IMR-90 (cell line): ENCODE results near the gene KRTAP3-2. TPM values are rescaled to one million over a fixed set of nuclear protein-coding genes. Genes with fewer than 3 reads are reported as not detected.

Experiments used
- ATAC-seq: fragments of 200-7000 bp; cut with Tn5 transposase; 2 replicates; pipeline ENCODE4 v1.9.1; 2020; ENCODE audit warnings: low read depth, mild to moderate bottlenecking, moderate library complexity
- BruUV-seq: library from RNA; stranded (reverse); fragments of 400-500 nt; replicated peaks from 2 replicates; lab custom pipeline; 2021; lab: Mats Ljungman, UMichigan
- CTCF ChIA-PET: fragments of 300-600 bp; formaldehyde crosslinking; extraction: SDS; loops from one replicate; lab custom pipeline; 2021; ENCODE audit warnings: antibody characterized with exemption; lab: Yijun Ruan, JAX
- POLR2A ChIA-PET: fragments of 300-600 bp; sonication (Branson Sonifier 250); formaldehyde crosslinking; loops from one replicate; lab custom pipeline; 2022; ENCODE audit warnings: antibody characterized with exemption; ENCODE audit not compliant: unreplicated experiment; lab: Charles Lee
- DNase-seq: peaks from one replicate; pipeline ENCODE4 v3.0.0; 2013
- H2AFZ ChIP-seq: replicated peaks from 2 replicates; pipeline ENCODE3; 2013; ENCODE audit warnings: low read length, mild to moderate bottlenecking; ENCODE audit not compliant: poor library complexity
- H2AK5ac ChIP-seq: 2 replicates; pipeline ENCODE4 v1.6.1; 2013; ENCODE audit warnings: low read depth, low read length, inconsistent platforms
- H2AK9ac ChIP-seq: replicated peaks from 2 replicates; pipeline ENCODE3; 2013; ENCODE audit warnings: mild to moderate bottlenecking, low read depth, low read length, moderate library complexity; ENCODE audit not compliant: poor library complexity
- H2BK120ac ChIP-seq: 2 replicates; pipeline ENCODE4 v1.6.1; 2013; ENCODE audit warnings: low read depth, low read length, inconsistent platforms
- H2BK15ac ChIP-seq: 3 replicates; pipeline ENCODE4 v1.6.1; 2013; ENCODE audit warnings: low read depth, low read length, inconsistent platforms
- H2BK20ac ChIP-seq: 2 replicates; pipeline ENCODE4 v1.6.1; 2013; ENCODE audit warnings: low read depth, mild to moderate bottlenecking, inconsistent platforms, low read length, moderate library complexity
- H2BK5ac ChIP-seq: 2 replicates; pipeline ENCODE4 v1.6.1; 2013; ENCODE audit warnings: mild to moderate bottlenecking, low read depth, low read length, inconsistent platforms; ENCODE audit not compliant: poor library complexity, severe bottlenecking
- H3K14ac ChIP-seq: replicated peaks from 2 replicates; pipeline ENCODE4 v1.6.1; 2013; ENCODE audit warnings: low read depth, low read length, inconsistent platforms
- H3K18ac ChIP-seq: 2 replicates; pipeline ENCODE4 v1.6.1; 2013; ENCODE audit warnings: low read depth, low read length, control low read depth
- H3K23ac ChIP-seq: 2 replicates; pipeline ENCODE4 v1.6.1; 2013; ENCODE audit warnings: low read depth, low read length, inconsistent platforms
- H3K27ac ChIP-seq: 2 replicates; pipeline ENCODE4 v1.5.1; 2013; ENCODE audit warnings: mild to moderate bottlenecking, control low read depth, low read length; ENCODE audit not compliant: insufficient read depth
- H3K27me3 ChIP-seq: 2 replicates; pipeline ENCODE4 v1.6.1; 2013; ENCODE audit warnings: low read length; ENCODE audit not compliant: control insufficient read depth, insufficient read depth
- H3K36me3 ChIP-seq: 2 replicates; pipeline ENCODE4 v1.6.1; 2013; ENCODE audit warnings: low read length, mixed read lengths; ENCODE audit not compliant: control insufficient read depth, insufficient read depth
- H3K4ac ChIP-seq: 2 replicates; pipeline ENCODE4 v1.6.1; 2013; ENCODE audit warnings: low read depth, low read length, inconsistent platforms
- H3K4me1 ChIP-seq: 2 replicates; pipeline ENCODE4 v1.6.1; 2013; ENCODE audit warnings: low read length, mixed read lengths; ENCODE audit not compliant: control insufficient read depth, insufficient read depth
- H3K4me2 ChIP-seq: 2 replicates; pipeline ENCODE4 v1.6.1; 2013; ENCODE audit warnings: low read depth, mild to moderate bottlenecking, control low read depth, low read length, moderate library complexity
- H3K4me3 ChIP-seq: 2 replicates; pipeline ENCODE4 v1.5.1; 2013; ENCODE audit warnings: low read depth, mild to moderate bottlenecking, control low read depth, low read length, moderate library complexity; ENCODE audit not compliant: insufficient read depth
- H3K56ac ChIP-seq: 2 replicates; pipeline ENCODE4 v1.6.1; 2013; ENCODE audit warnings: low read length, inconsistent platforms; ENCODE audit not compliant: insufficient read depth; ENCODE audit errors: extremely low read depth
- H3K79me1 ChIP-seq, 2 experiments: 2 replicates each; pipeline ENCODE4 v1.6.1; 2013; ENCODE audit warnings: low read length in 2 of 2, inconsistent platforms in 1 of 2, low read depth in 1 of 2
- H3K9ac ChIP-seq: 2 replicates; pipeline ENCODE4 v1.6.1; 2013; ENCODE audit warnings: low read depth, low read length, control low read depth
- H3K9me1 ChIP-seq: 2 replicates; pipeline ENCODE4 v1.6.1; 2013; ENCODE audit warnings: low read length, inconsistent platforms; ENCODE audit not compliant: insufficient read depth
- H3K9me3 ChIP-seq: 2 replicates; pipeline ENCODE4 v1.6.1; 2013; ENCODE audit warnings: low read length; ENCODE audit not compliant: control insufficient read depth, insufficient read depth
- H4K20me1 ChIP-seq: 2 replicates; pipeline ENCODE4 v1.6.1; 2013; ENCODE audit warnings: low read length, inconsistent platforms; ENCODE audit not compliant: insufficient read depth
- H4K5ac ChIP-seq: 2 replicates; pipeline ENCODE4 v1.6.1; 2013; ENCODE audit warnings: mild to moderate bottlenecking, low read depth, low read length, control low read depth
- H4K8ac ChIP-seq, 2 experiments: 2 replicates each; pipeline ENCODE4 v1.6.1; 2013; ENCODE audit warnings: low read depth in 2 of 2, low read length in 2 of 2, control low read depth in 1 of 2, inconsistent platforms in 1 of 2
- H4K91ac ChIP-seq: 2 replicates; pipeline ENCODE4 v1.6.1; 2013; ENCODE audit warnings: low read depth, low read length, inconsistent platforms; ENCODE audit not compliant: insufficient read depth
- ELK1 ChIP-seq: fragments of 150-350 bp; IDR thresholded peaks from 2 replicates; pipeline ENCODE4 v1.6.1; 2016; ENCODE audit warnings: low read depth, mild to moderate bottlenecking, low read length, moderate library complexity, borderline replicate concordance
- MXI1 ChIP-seq: IDR thresholded peaks from 2 replicates; pipeline ENCODE4 v1.6.1; 2012; ENCODE audit warnings: low read depth, mild to moderate bottlenecking, low read length, moderate library complexity, borderline replicate concordance
- WGBS, 2 experiments: methylation state at CpG; one replicate each; pipeline versions ENCODE4 v1.1.5 to v1.1.7; 2013; ENCODE audit warnings: missing lambda C conversion rate in 2 of 2; ENCODE audit not compliant: insufficient read length in 1 of 2; ENCODE audit errors: extremely low coverage in 2 of 2; 5-methylcytosine and 5-hydroxymethylcytosine counted together
- dilution Hi-C: fragments of 300-500 bp; cut with HindIII; formaldehyde crosslinking; loops from one replicate; pipeline ENCODE4 v1.14.3; 2018; ENCODE audit warnings: low sequenced_read_pairs; ENCODE audit not compliant: unreplicated experiment
- in situ Hi-C: fragments of 300-500 bp; cut with MboI; formaldehyde crosslinking; loops from 3 replicates; pipeline ENCODE4 v1.14.3; 2019; ENCODE audit warnings: low sequenced_read_pairs, inconsistent platforms, mixed read lengths
- intact Hi-C: fragments of 100-400 bp; cut with micrococcal nuclease; formaldehyde crosslinking; loops from 2 replicates; pipeline ENCODE4 v1.10.0; 2022
- polyA plus RNA-seq, 3 experiments: library from polyadenylated mRNA; depleted of rRNA; stranded (reverse); fragments of >200 nt; gene quantifications; 2 replicates each; pipeline ENCODE4 v1.2.3, GENCODE V29; 2012; ENCODE audit warnings: low replicate concordance in 1 of 3
- total RNA-seq: library from RNA; depleted of rRNA; stranded (reverse); fragments of >200 nt; gene quantifications from 2 replicates; pipeline ENCODE4 v1.2.3, GENCODE V29; 2012

Gene KRTAP3-2
- total and polyA plus RNA-seq, 2 of the 4 experiments (the other 2 are of a cell fraction): not detected

- H3K36me3 ChIP-seq: no peaks in the 10 kb centered on the region
- no peaks in the 10 kb centered on the region for H3K9me1 ChIP-seq
- H2BK120ac ChIP-seq: no peak overlapping the region
- no peaks in the 10 kb centered on the region for H4K20me1 ChIP-seq
- H3K56ac ChIP-seq: no peak overlapping the region
- H3K9me3 ChIP-seq: no peaks in the 10 kb centered on the region
- in situ Hi-C loops (no loop called here), dilution Hi-C loops (no loop called here), intact Hi-C loops (no loop called here)
- ATAC-seq: no peak
- no peak overlapping the region for H3K23ac ChIP-seq
- H2AK9ac ChIP-seq: no peak overlapping the region
- no peak overlapping the region for H3K27ac ChIP-seq
- no peak overlapping the region for H3K9ac ChIP-seq
- H3K27me3 ChIP-seq: no peaks in the 10 kb centered on the region
- no peak overlapping the region for H4K8ac ChIP-seq
- H3K79me1 ChIP-seq: no peaks in the 10 kb centered on the region
- H3K4me1 ChIP-seq: no peaks in the 10 kb centered on the region
- TF ChIP-seq ELK1: no peak
- TF ChIP-seq MXI1: no peak
- no peak overlapping the region; the same call in 1 of the 2 replicates for H2AK5ac ChIP-seq
- no peak overlapping the region for H4K91ac ChIP-seq
- CTCF ChIA-PET: no interaction called here
- no peak overlapping the region for H4K5ac ChIP-seq
- H3K4me3 ChIP-seq: no peak overlapping the region
- no peak overlapping the region for H3K4me2 ChIP-seq
- H2AFZ ChIP-seq: no peak overlapping the region
- H2BK5ac ChIP-seq: no peak overlapping the region
- H3K4ac ChIP-seq: no peak overlapping the region
- WGBS, 2 experiments: 100% methylated on average over 1 of the region's 4 CpGs; no CpG with 5 or more reads in 1 of the 2 experiments
- no peak overlapping the region; the same call in 1 of the 2 replicates for H2BK20ac ChIP-seq
- DNase-seq: no peak
- H2BK15ac ChIP-seq: no peak overlapping the region
- no peak overlapping the region for H3K14ac ChIP-seq
- H3K18ac ChIP-seq: no peak overlapping the region
- no TSS peak for BruUV-seq
- POLR2A ChIA-PET: no interaction called here
These were observed 2.1 kb upstream of the KRTAP3-2 start for GRCh38 chr17:41001795-41002194.
